ENCODE results near the gene CADM4. TPM values are rescaled to one million over a fixed set of nuclear protein-coding genes. Genes with fewer than 3 reads are reported as not detected.

The CADM4 gene
- total RNA-seq, 1 experiment from 2014 or later, result 28.7 TPM

GRCh38 chr19:43642531-43642930 lies 2.9 kb upstream of the CADM4 start:
- Histone ChIP-seq H3K9me2 (ENCODE audit: insufficient read depth) (no peaks in the 10 kb centered on the region), H3K4me1 (ENCODE audit: control insufficient read depth in 1 of 2, insufficient read depth in 2 of 2, low read length in 2 of 2) (peaks cover 10 to 16% of the 10 kb centered on the region in 2 experiments), H3K27me3 (ENCODE audit: insufficient read depth, low read length) (peaks cover 7% of the 10 kb centered on the region; the same call in 1 of the 2 replicates), H3K79me2 (ENCODE audit: insufficient read depth, low read length) (no peaks in the 10 kb centered on the region), H3K27ac (ENCODE audit: low read depth, low read length) (no peak overlapping the region), H3K4me3 (replicated peaks in 1 of 2; ENCODE audit: low read depth in 1 of 2, low read length in 2 of 2) (no peak overlapping the region), H3K36me3 (ENCODE audit: control insufficient read depth in 1 of 2, insufficient read depth in 2 of 2, low read length in 2 of 2) (peaks cover 0 to 14% of the 10 kb centered on the region in 2 experiments; a peak in 1 of 4 replicates), H2AFZ (ENCODE audit: low read depth, low read length, poor library complexity, severe bottlenecking) (no peak overlapping the region), H3K9ac (ENCODE audit: low read length) (no peak overlapping the region), H3K4me2 (ENCODE audit: low read length) (no peak overlapping the region), H3K9me3 (ENCODE audit: control insufficient read depth in 1 of 2, insufficient read depth in 1 of 2, low read depth in 1 of 2, low read length in 2 of 2) (no peaks in the 10 kb centered on the region), H4K20me1 (ENCODE audit: insufficient read depth) (no peaks in the 10 kb centered on the region)
- ChIA-PET RAD21 (ENCODE audit: low non-redundant PET in 1 of 2, low total read pairs in 2 of 2, uncharacterized antibody in 2 of 2, unreplicated experiment in 2 of 2) (no interaction called here), POLR2A (no interaction called here), CTCF (interaction anchor here (0.7 to 1.8 kb wide), 2 partner anchors 10 to 26 kb away, joined by 3 to 4 read pairs; no protein-coding TSS in a partner anchor)
- no TSS peak for BruUV-seq (replicated peaks)
- DNase-seq (ENCODE audit: low read depth, low spot score) (no peak), ATAC-seq (no peak)
- intact Hi-C loops (cut with micrococcal nuclease), result no loop called here
- TF ChIP-seq SRF (IDR thresholded peaks at IDR 0.05; ENCODE audit: low read depth) (no peak), ATF3 (IDR thresholded peaks at IDR 0.05) (no peak), ZNF274 (IDR thresholded peaks at IDR 0.05; ENCODE audit: low read depth, low read length) (no peak), TCF7L2 (IDR thresholded peaks at IDR 0.05; ENCODE audit: borderline replicate concordance, extremely low read depth, insufficient read depth, insufficient read length) (no peak), FOSL1 (IDR thresholded peaks at IDR 0.05; ENCODE audit: low read depth) (no peak), EZH2phosphoT487 (IDR thresholded peaks at IDR 0.05; ENCODE audit: borderline replicate concordance) (no peak), RAD21 (IDR thresholded peaks at IDR 0.05; ENCODE audit: low read depth) (no peak), CEBPB (IDR thresholded peaks at IDR 0.05; ENCODE audit: low read depth) (no peak), POLR2AphosphoS5 (IDR thresholded peaks at IDR 0.05; ENCODE audit: low read depth, low read length) (no peak), YY1 (IDR thresholded peaks at IDR 0.05; ENCODE audit: extremely low read depth, insufficient replicate concordance, low read depth, low read length) (no peak), ZFX (IDR thresholded peaks at IDR 0.05) (no peak), EGR1 (IDR thresholded peaks at IDR 0.05; ENCODE audit: low read depth) (no peak), POLR2A (IDR thresholded peaks at IDR 0.05; ENCODE audit: borderline replicate concordance, extremely low read depth, insufficient read depth, insufficient read length) (no peak)
